ENCODE results near the gene ZKSCAN5.
A peak's percentile ranks its signal among the peaks of the same experiment; 100 is the strongest.
"Not testable (repeated sequence)": the region's sequence is repeated elsewhere in the genome, so short reads cannot be mapped to it uniquely, and the experiment has no call there.

Gene ZKSCAN5

DNA sequence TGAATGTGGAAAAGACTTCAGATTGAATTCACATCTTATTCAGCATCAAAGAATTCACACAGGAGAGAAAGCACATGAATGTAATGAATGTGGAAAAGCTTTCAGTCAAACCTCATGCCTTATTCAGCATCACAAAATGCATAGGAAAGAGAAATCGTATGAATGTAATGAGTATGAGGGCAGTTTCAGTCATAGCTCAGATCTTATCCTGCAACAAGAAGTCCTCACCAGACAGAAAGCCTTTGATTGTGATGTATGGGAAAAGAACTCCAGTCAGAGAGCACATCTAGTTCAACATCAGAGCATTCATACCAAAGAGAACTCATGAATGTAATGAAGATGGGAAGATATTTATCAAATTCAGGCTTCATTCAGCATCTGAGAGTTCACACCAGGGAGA is 68.8 kb downstream of the ZKSCAN5 start:
- H3K36me3 ChIP-seq (ENCODE audit: insufficient read depth, insufficient read length, low read length): peaks cover 64% of the 10 kb centered on the region
- no peaks in the 10 kb centered on the region for H3K9me3 ChIP-seq (ENCODE audit: insufficient read depth, low read length)
- H3K4me1 ChIP-seq (ENCODE audit: insufficient read depth, insufficient read length): no peaks in the 10 kb centered on the region
- no peak overlapping the region for H3K4me3 ChIP-seq (ENCODE audit: insufficient read length, low read depth)
- H3K9ac ChIP-seq (ENCODE audit: insufficient read length, low read depth): no peak overlapping the region
- TF ChIP-seq YY1 (IDR thresholded peaks at IDR 0.05; ENCODE audit: insufficient read depth, insufficient read length) (no peak), ZNF274 (IDR thresholded peaks at IDR 0.05; ENCODE audit: low read depth, low read length) (no peak), SUZ12 (IDR thresholded peaks at IDR 0.05; ENCODE audit: extremely low read depth, insufficient read depth, insufficient read length) (no peak)
- DNase-seq (ENCODE audit: low read depth, low spot score): no peak
- H3K27me3 ChIP-seq (ENCODE audit: insufficient read depth, insufficient read length): no peaks in the 10 kb centered on the region

DNA sequence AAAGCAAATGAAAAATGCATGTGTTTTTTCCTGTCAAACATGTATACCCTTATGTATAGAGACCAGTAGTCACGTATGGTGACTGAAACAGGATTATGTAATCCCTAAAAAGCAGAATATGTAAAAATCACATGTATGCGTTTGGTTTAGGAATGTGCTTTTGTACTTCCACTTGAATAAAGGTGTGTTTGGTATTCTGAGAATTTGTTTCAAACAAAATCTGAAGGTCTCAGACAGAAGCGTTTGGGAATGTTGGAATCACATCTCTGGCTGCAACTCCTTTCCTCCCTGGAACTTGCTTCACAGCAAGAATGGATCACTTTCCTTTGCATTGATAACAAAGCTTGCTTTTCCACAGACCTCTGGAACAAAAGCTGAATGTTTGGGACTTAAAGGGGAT is 71.8 kb downstream of the ZKSCAN5 start:
- Histone ChIP-seq H3K9me3 (ENCODE audit: insufficient read depth, low read length) (no peaks in the 10 kb centered on the region), H3K4me1 (ENCODE audit: insufficient read depth, insufficient read length) (no peaks in the 10 kb centered on the region), H3K4me3 (ENCODE audit: insufficient read length, low read depth) (no peak overlapping the region), H3K36me3 (ENCODE audit: insufficient read depth, insufficient read length, low read length) (peaks cover 37% of the 10 kb centered on the region), H3K27me3 (ENCODE audit: insufficient read depth, insufficient read length) (no peaks in the 10 kb centered on the region), H3K9ac (ENCODE audit: insufficient read length, low read depth) (no peak overlapping the region)
- TF ChIP-seq ZNF274 (IDR thresholded peaks at IDR 0.05; ENCODE audit: low read depth, low read length) (no peak), SUZ12 (IDR thresholded peaks at IDR 0.05; ENCODE audit: extremely low read depth, insufficient read depth, insufficient read length) (no peak), YY1 (IDR thresholded peaks at IDR 0.05; ENCODE audit: insufficient read depth, insufficient read length) (no peak)
- no peak for DNase-seq (ENCODE audit: low read depth, low spot score)

DNA sequence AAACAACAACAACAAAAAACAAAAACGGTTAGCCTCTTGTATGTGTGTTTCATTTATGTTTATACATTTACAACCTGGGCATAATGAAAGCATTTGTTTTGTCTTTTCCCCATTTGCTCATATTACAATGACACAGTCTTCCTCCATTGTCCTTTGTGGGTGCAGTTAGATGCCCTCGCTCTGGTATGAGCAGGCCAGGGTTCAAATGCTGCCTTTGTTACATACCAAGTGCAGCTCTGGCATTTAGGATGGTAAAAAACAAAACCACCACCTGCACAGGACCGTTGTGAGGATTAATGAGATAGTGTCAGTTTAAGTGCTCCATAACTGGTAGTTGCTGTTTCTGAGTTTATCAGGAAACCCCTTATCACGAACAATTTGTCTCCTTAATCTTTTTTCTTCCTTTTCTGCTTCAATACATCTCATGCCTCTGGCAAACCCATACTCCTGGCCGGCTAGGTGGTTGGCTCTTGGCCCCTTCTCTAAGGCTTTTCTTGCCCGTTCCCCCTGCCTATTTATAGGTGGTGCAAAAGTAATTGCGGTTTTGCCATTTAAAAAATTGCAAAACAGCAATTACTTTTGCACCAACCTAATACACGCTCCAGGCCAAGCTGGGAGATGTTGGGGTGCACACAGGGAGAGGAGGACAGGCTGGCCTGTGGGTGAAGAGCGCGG is 75.0 kb downstream of the ZKSCAN5 start:
- Histone ChIP-seq H3K27me3 (ENCODE audit: insufficient read depth, insufficient read length) (no peaks in the 10 kb centered on the region), H3K36me3 (ENCODE audit: insufficient read depth, insufficient read length, low read length) (peaks cover 7% of the 10 kb centered on the region), H3K9ac (ENCODE audit: insufficient read length, low read depth) (peak overlapping the region; percentile 82), H3K4me1 (ENCODE audit: insufficient read depth, insufficient read length) (no peaks in the 10 kb centered on the region), H3K4me3 (ENCODE audit: insufficient read length, low read depth) (peak overlapping the region; percentile 54), H3K9me3 (ENCODE audit: insufficient read depth, low read length) (no peaks in the 10 kb centered on the region)
- TF ChIP-seq SUZ12 (IDR thresholded peaks at IDR 0.05; ENCODE audit: extremely low read depth, insufficient read depth, insufficient read length) (no peak), ZNF274 (IDR thresholded peaks at IDR 0.05; ENCODE audit: low read depth, low read length) (no peak)
- DNase-seq (ENCODE audit: low read depth, low spot score): no peak

DNA sequence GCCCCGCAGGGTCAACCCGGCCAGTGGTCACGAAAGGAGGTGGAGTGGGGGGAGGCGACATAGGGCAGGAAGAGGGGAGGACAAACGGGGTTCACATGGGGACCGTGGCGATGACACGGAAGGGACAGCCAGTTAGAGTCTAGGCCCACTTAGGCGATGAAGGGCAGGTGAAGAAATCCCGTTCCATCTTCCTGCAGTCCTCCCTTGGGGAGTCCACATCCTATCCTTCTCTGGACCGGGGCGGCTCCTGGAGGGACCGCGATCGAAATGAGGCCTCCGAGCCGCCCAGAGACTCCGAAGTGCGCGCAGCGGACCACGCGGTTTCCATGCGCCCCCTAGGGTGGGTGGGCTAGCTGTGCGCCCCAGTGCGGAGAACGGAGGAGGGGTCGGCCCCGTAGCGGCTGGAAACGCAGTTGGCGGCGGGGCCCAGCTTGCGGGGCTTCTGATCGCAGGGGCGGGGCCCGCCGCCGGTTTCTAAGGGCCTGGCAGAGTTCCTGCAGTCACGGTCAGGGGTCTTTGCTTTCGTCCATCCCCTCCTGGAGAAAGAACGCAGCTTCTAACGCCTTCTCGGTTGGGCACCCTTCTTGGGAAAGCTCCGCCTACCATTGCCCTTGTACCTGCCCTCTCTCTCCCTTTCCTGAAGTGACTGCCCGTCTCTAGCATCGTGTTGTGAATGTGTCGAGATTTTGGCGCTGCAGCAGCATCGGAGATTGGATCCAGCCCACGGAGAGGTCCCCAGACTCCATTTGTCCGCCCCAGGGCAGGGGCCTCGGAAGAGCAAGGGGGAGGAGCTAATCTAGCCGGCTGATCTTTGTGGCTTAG is 75.7 kb downstream of the ZKSCAN5 start:
- no peaks in the 10 kb centered on the region for H3K27me3 ChIP-seq (ENCODE audit: insufficient read depth, insufficient read length)
- no peaks in the 10 kb centered on the region for H3K4me1 ChIP-seq (ENCODE audit: insufficient read depth, insufficient read length)
- DNase-seq (ENCODE audit: low read depth, low spot score): peak; percentile 49
- H3K9ac ChIP-seq (ENCODE audit: insufficient read length, low read depth): peak overlapping the region; percentile 82
- no peaks in the 10 kb centered on the region for H3K9me3 ChIP-seq (ENCODE audit: insufficient read depth, low read length)
- peak overlapping the region; percentile 54 for H3K4me3 ChIP-seq (ENCODE audit: insufficient read length, low read depth)
- no peaks in the 10 kb centered on the region for H3K36me3 ChIP-seq (ENCODE audit: insufficient read depth, insufficient read length, low read length)
- no peak for TF ChIP-seq ZNF274 (IDR thresholded peaks at IDR 0.05; ENCODE audit: low read depth, low read length)
- TF ChIP-seq YY1 (IDR thresholded peaks at IDR 0.05; ENCODE audit: insufficient read depth, insufficient read length): no peak
- no peak for TF ChIP-seq SUZ12 (IDR thresholded peaks at IDR 0.05; ENCODE audit: extremely low read depth, insufficient read depth, insufficient read length)

DNA sequence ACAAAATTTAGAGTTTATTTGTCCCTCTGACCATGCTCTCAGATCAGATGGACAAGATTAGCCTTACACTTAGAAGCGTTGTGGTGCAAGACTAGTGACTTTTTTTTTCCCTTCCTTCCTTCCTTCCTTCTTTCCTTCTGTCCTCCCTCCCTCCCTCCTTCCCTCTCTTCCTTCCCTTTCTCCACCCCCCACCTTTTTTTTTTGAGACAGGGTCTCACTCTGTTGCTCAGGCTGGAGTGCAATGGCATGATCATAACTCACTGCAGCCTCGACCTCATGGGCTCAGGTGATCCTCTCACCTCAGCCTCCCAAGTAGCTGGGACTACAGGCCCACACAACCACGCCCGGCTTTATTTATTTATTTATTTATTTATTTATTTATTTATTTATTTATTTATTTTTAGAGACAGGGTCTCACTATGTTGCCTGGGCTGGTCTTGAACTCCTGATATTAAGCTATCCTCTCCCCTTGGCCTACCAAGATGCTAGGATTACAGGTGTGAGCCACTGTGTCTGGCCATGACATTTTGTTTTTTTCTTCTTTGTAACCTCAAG is 76.4 kb downstream of the ZKSCAN5 start:
- peak overlapping the region; percentile 82 for H3K9ac ChIP-seq (ENCODE audit: insufficient read length, low read depth)

More for the DNA sequence above, 76.4 kb downstream of the ZKSCAN5 start:
- H3K4me1 ChIP-seq (ENCODE audit: insufficient read depth, insufficient read length); H3K36me3 ChIP-seq (ENCODE audit: insufficient read depth, insufficient read length, low read length); H3K9me3 ChIP-seq (ENCODE audit: insufficient read depth, low read length); DNase-seq (ENCODE audit: low read depth, low spot score); H3K27me3 ChIP-seq (ENCODE audit: insufficient read depth, insufficient read length): not testable (repeated sequence)
- peak overlapping the region; percentile 54 for H3K4me3 ChIP-seq (ENCODE audit: insufficient read length, low read depth)
